Adrenal gland (tissue), 5 donors: ENCODE data around the gene THAP12.

ENCODE experiments used
- CTCF ChIP-seq, 6 experiments: fragments of 450-650 bp in 4 of 6; fragments of 200-600 bp in 2 of 6; sonication (generic) in 1 of 6; IDR thresholded peaks; 1 replicate in 5 of 6; 2 replicates in 1 of 6; pipeline versions ENCODE4 v1.5.1 to v1.8.0; 2016 to 2021; ENCODE audit warnings: antibody characterized with exemption in 6 of 6, mild to moderate bottlenecking in 2 of 6, moderate library complexity in 1 of 6
- POLR2A ChIP-seq, 2 donors: fragments of 450-650 bp; IDR thresholded peaks; one replicate each; pipeline ENCODE4 v1.6.1; 2017; ENCODE audit warnings: antibody characterized with exemption in 2 of 2, mild to moderate bottlenecking in 2 of 2, moderate library complexity in 1 of 2
- donor health status: DM: no; HTN: no; CAD: no.

- TF ChIP-seq POLR2A (IDR thresholded peaks at IDR 0.05) = no peak
- no peak for TF ChIP-seq CTCF (IDR thresholded peaks at IDR 0.05)
Observed at GRCh38 chr11:76313913-76314740, 66.8 kb downstream of the THAP12 start.
